ENCODE results near the gene ADSS1. TPM values are rescaled to one million over a fixed set of nuclear protein-coding genes. Genes with fewer than 3 reads are reported as not detected.

The ADSS1 gene
- total RNA-seq, 1 donor from 2014 or later, result 6.9 TPM

- H3K4me1 Mint-ChIP-seq (ENCODE audit: unreplicated experiment), result peaks cover 35% of the 10 kb centered on the region
- peaks cover 11% of the 10 kb centered on the region for H3K36me3 Mint-ChIP-seq
- peak within 1 kb of the TSS; percentile 95 for H3K27ac Mint-ChIP-seq
- no peaks in the 10 kb centered on the region for H3K9me3 Mint-ChIP-seq
- H3K27me3 Mint-ChIP-seq, result no peaks in the 10 kb centered on the region
- H3K4me3 Mint-ChIP-seq, result peak within 1 kb of the TSS; percentile 90
- peak; percentile 100 for DNase-seq (ENCODE audit: extremely low spot score, unreplicated experiment)
- no peak for TF ChIP-seq CTCF (conservative IDR thresholded peaks at IDR 0.05)
These were observed 28.9 kb downstream of the ADSS1 start, which contains the start of gene SIVA1 for GRCh38 chr14:104752735-104753527. Gene SIVA1, plus strand, starts transcription at chr14:104753147. Its CDS starts 55 bp downstream, at chr14:104753202.

DNA sequence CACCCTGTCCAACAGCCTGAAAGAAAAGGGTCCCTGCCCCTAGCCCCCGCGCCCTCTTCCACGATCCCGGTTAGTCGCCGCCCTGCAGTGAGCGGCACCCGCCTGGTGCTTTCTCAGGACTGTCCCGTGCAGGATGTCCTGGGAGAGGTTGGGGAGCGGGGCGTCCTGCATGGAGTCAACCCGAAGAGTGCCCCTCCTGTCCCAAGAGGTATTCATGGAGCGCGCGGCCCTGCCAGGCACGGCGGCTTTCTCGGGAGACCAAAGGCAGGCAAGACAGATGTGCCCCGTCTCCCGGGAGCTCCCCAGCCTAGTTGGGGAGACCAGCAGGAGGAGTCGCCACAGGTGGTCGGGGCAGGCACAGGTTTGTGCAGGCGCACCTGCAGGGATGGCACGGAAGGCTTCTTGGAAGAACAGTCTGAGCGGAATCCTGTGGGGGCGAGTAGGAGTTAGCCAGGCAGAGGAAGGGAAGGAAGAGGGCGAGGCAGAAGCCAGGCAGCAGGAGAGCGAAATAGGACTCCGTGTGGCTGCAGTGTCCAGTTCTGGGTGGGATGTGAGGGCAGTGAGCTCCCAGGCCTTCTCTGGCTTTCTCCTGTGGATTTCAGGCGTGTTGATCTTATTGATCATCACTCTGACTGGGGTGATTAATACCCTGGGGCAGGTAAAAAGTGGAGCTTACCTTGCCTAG lies 29.6 kb downstream of the ADSS1 start:
- Mint-ChIP-seq H3K9me3 (no peaks in the 10 kb centered on the region), H3K27ac (peak overlapping the region; percentile 95), H3K36me3 (peaks cover 11% of the 10 kb centered on the region), H3K4me1 (ENCODE audit: unreplicated experiment) (peaks cover 27% of the 10 kb centered on the region), H3K4me3 (peak overlapping the region; percentile 90), H3K27me3 (no peaks in the 10 kb centered on the region)
- no peak for DNase-seq (ENCODE audit: extremely low spot score, unreplicated experiment)
- TF ChIP-seq CTCF (conservative IDR thresholded peaks at IDR 0.05), result no peak

DNA sequence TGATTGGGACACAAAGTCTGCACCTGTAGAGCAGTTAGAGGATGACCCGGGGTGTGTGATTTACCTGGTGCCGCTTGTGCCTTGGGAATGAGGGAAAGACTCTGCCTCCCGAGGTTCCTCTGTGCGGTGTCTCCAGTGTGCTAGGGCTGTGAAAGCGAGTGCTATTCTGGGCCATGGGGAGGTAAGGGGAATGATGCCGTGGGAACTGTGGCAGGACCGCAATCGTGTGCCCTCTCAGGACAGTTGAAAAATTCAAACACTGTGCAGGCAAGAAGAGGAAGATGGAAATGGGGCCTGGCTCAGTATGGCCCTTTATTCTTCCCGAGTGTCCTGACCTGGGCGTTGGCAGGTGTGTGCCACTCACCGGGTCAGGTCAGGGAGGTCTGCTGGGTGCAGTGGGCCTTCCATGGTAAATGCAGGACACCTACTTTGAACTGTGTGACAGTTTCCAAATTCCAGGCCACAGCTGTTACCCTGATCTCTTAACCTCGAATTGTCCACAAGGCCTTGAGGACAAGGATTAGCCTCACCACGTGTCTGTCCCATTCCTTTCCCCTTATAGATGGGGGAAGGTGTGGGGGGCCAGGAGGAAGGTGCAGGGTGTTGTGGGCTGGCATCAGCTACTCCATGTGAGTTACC lies 30.3 kb downstream of the ADSS1 start:
- Mint-ChIP-seq H3K9me3 (no peaks in the 10 kb centered on the region), H3K4me1 (ENCODE audit: unreplicated experiment) (peaks cover 21% of the 10 kb centered on the region), H3K27ac (peak overlapping the region; percentile 95), H3K4me3 (peak overlapping the region; percentile 90), H3K27me3 (no peaks in the 10 kb centered on the region), H3K36me3 (peaks cover 15% of the 10 kb centered on the region)
- TF ChIP-seq CTCF (conservative IDR thresholded peaks at IDR 0.05), result no peak
- no peak for DNase-seq (ENCODE audit: extremely low spot score, unreplicated experiment)

- no peak overlapping the region for H3K4me3 Mint-ChIP-seq
- no peak for TF ChIP-seq CTCF (conservative IDR thresholded peaks at IDR 0.05)
- H3K4me1 Mint-ChIP-seq (ENCODE audit: unreplicated experiment), result peaks cover 12% of the 10 kb centered on the region
- H3K36me3 Mint-ChIP-seq, result peaks cover 15% of the 10 kb centered on the region
- H3K27me3 Mint-ChIP-seq, result no peaks in the 10 kb centered on the region
- no peaks in the 10 kb centered on the region for H3K9me3 Mint-ChIP-seq
- no peak overlapping the region for H3K27ac Mint-ChIP-seq
- no peak for DNase-seq (ENCODE audit: extremely low spot score, unreplicated experiment)
These were observed 31.6 kb downstream of the ADSS1 start for GRCh38 chr14:104755621-104756020.

DNA sequence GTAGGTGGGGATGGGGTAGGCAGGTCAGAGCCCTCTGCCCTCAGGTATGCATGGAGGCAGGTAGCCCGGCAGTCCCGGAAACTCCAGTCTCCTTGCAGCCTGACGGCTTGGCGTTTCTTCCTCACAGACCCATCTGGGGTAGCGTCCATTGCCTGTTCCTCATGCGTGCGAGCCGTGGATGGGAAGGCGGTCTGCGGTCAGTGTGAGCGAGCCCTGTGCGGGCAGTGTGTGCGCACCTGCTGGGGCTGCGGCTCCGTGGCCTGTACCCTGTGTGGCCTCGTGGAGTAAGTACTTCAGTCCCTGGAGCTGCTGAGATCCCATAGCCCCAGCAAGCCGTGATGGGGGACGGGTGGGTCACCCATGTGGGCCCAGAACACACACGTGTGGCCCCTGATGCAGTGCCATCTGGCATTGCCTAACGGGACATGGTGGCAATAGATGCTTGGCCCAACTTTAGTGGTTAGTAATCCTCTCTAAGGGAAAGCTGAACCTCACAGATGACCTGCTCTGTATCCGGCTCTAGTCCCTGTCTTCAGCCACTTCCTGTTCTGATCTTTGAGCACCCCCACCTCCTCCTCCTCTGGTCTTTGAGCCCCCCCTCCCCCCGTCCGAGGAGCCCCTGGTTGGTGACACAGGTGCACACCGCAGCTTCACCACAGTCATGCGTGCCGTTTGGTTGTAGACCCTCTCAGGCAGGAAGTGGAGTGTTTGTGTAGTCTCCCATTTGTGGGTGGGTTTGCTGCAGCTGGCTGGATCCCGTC lies 32.6 kb downstream of the ADSS1 start:
- H3K27ac Mint-ChIP-seq, result no peak overlapping the region
- no peaks in the 10 kb centered on the region for H3K27me3 Mint-ChIP-seq
- DNase-seq (ENCODE audit: extremely low spot score, unreplicated experiment), result no peak
- peaks cover 12% of the 10 kb centered on the region for H3K4me1 Mint-ChIP-seq (ENCODE audit: unreplicated experiment)
- no peak for TF ChIP-seq CTCF (conservative IDR thresholded peaks at IDR 0.05)
- no peaks in the 10 kb centered on the region for H3K9me3 Mint-ChIP-seq
- H3K36me3 Mint-ChIP-seq, result peaks cover 22% of the 10 kb centered on the region
- no peak overlapping the region for H3K4me3 Mint-ChIP-seq

All from type B pancreatic cell (in vitro differentiated cells).